HepG2 (cell line): ENCODE results near the gene ADAT3. TPM values are rescaled to one million over a fixed set of nuclear protein-coding genes. Genes with fewer than 3 reads are reported as not detected.

Experiments used
- AGO2 ChIP-seq: fragments of 200-400 bp; formaldehyde crosslinking; optimal IDR thresholded peaks from 2 replicates; pipeline ENCODE3; 2017; ENCODE audit warnings: mild to moderate bottlenecking, low read depth, low read length, moderate library complexity
- GATAD2A ChIP-seq: IDR thresholded peaks from 2 replicates; pipeline ENCODE4 v1.6.1; 2016
- HINFP ChIP-seq: sonication (generic); formaldehyde crosslinking; IDR thresholded peaks from 2 replicates; pipeline ENCODE4 v1.4.0; 2020; ENCODE audit warnings: low read depth, mild to moderate bottlenecking, missing genetic modification reagents
- HNF4A ChIP-seq: sonication (generic); formaldehyde crosslinking; IDR thresholded peaks from 2 replicates; pipeline ENCODE4 v1.4.0; 2020; ENCODE audit warnings: missing genetic modification reagents
- HNRNPLL ChIP-seq: fragments of 200-400 bp; formaldehyde crosslinking; IDR thresholded peaks from 2 replicates; pipeline ENCODE4 v1.6.1; 2017; ENCODE audit warnings: mild to moderate bottlenecking, low read depth, low read length; ENCODE audit not compliant: poor library complexity, severe bottlenecking
- KAT8 ChIP-seq: IDR thresholded peaks from 2 replicates; pipeline ENCODE4 v1.6.1; 2016; ENCODE audit warnings: missing genetic modification reagents, missing compliant biosample characterization
- KDM5B ChIP-seq: sonication (generic); formaldehyde crosslinking; IDR thresholded peaks from 2 replicates; pipeline ENCODE4 v1.4.0; 2020; ENCODE audit warnings: missing genetic modification reagents, mild to moderate bottlenecking, borderline replicate concordance
- SP2 ChIP-seq: sonication (generic); formaldehyde crosslinking; IDR thresholded peaks from 2 replicates; pipeline ENCODE4 v1.5.1; 2020; ENCODE audit warnings: mild to moderate bottlenecking, missing genetic modification reagents
- TARDBP ChIP-seq: sonication (generic); formaldehyde crosslinking; IDR thresholded peaks from 2 replicates; pipeline ENCODE4 v1.8.0; 2022; ENCODE audit warnings: mild to moderate bottlenecking, missing genetic modification reagents
- U2AF2 ChIP-seq: fragments of 200-400 bp; formaldehyde crosslinking; IDR thresholded peaks from 2 replicates; pipeline ENCODE4 v1.6.1; 2017; ENCODE audit warnings: low read depth, mild to moderate bottlenecking, low read length
- ZBTB8A ChIP-seq: sonication (generic); formaldehyde crosslinking; IDR thresholded peaks from 2 replicates; pipeline ENCODE4 v1.4.0; 2020; ENCODE audit warnings: mild to moderate bottlenecking, low read depth, missing genetic modification reagents, borderline replicate concordance
- ZEB1 ChIP-seq: IDR thresholded peaks from 2 replicates; pipeline ENCODE4 v1.6.1; 2012; ENCODE audit warnings: mild to moderate bottlenecking, low read depth, inconsistent platforms; ENCODE audit not compliant: insufficient replicate concordance
- ZNF10 ChIP-seq: sonication (generic); formaldehyde crosslinking; IDR thresholded peaks from 2 replicates; pipeline ENCODE4 v1.4.0; 2020; ENCODE audit warnings: mild to moderate bottlenecking, low read depth, missing genetic modification reagents, borderline replicate concordance
- ZNF224 ChIP-seq: sonication (generic); formaldehyde crosslinking; IDR thresholded peaks from 2 replicates; pipeline ENCODE4 v1.5.0; 2020; ENCODE audit warnings: mild to moderate bottlenecking, missing genetic modification reagents
- ZNF501 ChIP-seq: sonication (generic); formaldehyde crosslinking; IDR thresholded peaks from 2 replicates; pipeline ENCODE4 v1.5.1; 2020; ENCODE audit warnings: mild to moderate bottlenecking, moderate library complexity, missing genetic modification reagents
- ZNF670 ChIP-seq: sonication (generic); formaldehyde crosslinking; IDR thresholded peaks from 2 replicates; pipeline ENCODE4 v1.8.0; 2022; ENCODE audit warnings: mild to moderate bottlenecking, missing genetic modification reagents, borderline replicate concordance
- ZNF672 ChIP-seq: sonication (generic); formaldehyde crosslinking; IDR thresholded peaks from 2 replicates; pipeline ENCODE4 v1.8.1; 2022; ENCODE audit warnings: missing genetic modification reagents
- ZNF782 ChIP-seq: sonication (generic); formaldehyde crosslinking; IDR thresholded peaks from 2 replicates; pipeline ENCODE4 v1.4.0; 2020; ENCODE audit warnings: missing genetic modification reagents, mild to moderate bottlenecking, borderline replicate concordance
- ZSCAN29 ChIP-seq: sonication (generic); formaldehyde crosslinking; conservative IDR thresholded peaks from 2 replicates; pipeline ENCODE4 v1.4.0; 2020; ENCODE audit warnings: mild to moderate bottlenecking, missing genetic modification reagents
- polyA plus RNA-seq, 8 experiments: library from polyadenylated mRNA; depleted of rRNA in 3 of 8; stranded (reverse) in 7 of 8; unstranded in 1 of 8; fragments of >200 nt; fragmentation: Illumina TruSeq in 4 of 8; extraction: Trizol in 4 of 8; gene quantifications; 2 replicates each; pipeline versions ENCODE4 v1.2.1 to v1.2.3, GENCODE V29; 2011 to 2016; ENCODE audit warnings: low read depth in 4 of 8, missing spikeins in 1 of 8, mixed read lengths in 1 of 8; ENCODE audit not compliant: insufficient read depth in 1 of 8
- total RNA-seq, 5 experiments: library from RNA; depleted of rRNA; stranded (reverse); fragments of >200 nt; fragmentation: Illumina TruSeq; extraction: Trizol; gene quantifications; 2 replicates each; pipeline ENCODE4 v1.2.3, GENCODE V29; 2016; ENCODE audit warnings: low read depth in 1 of 5
- TF ChIP-seq, protein P1 (sequence below): sonication (generic); formaldehyde crosslinking; IDR thresholded peaks from 2 replicates; pipeline ENCODE4 v1.5.0; 2020; ENCODE audit warnings: missing genetic modification reagents
- TF ChIP-seq, protein P2 (sequence below): sonication (generic); formaldehyde crosslinking; conservative IDR thresholded peaks from 2 replicates; pipeline ENCODE4 v1.8.0; 2022; ENCODE audit warnings: missing genetic modification reagents
- TF ChIP-seq, protein P3 (sequence below): IDR thresholded peaks from 2 replicates; pipeline ENCODE4 v1.6.1; 2016; ENCODE audit warnings: mild to moderate bottlenecking, missing biosample characterization, missing genetic modification reagents
- TF ChIP-seq, protein P4 (sequence below): sonication (generic); formaldehyde crosslinking; IDR thresholded peaks from 2 replicates; pipeline ENCODE4 v1.4.0; 2020; ENCODE audit warnings: missing genetic modification reagents

Gene ADAT3
- total and polyA plus RNA-seq, 2 of the 13 experiments (the other 11 are each of a cell fraction or from before 2014, with no cell fraction given), result 0.95 to 3.5 TPM

- TF ChIP-seq, protein P1, sequence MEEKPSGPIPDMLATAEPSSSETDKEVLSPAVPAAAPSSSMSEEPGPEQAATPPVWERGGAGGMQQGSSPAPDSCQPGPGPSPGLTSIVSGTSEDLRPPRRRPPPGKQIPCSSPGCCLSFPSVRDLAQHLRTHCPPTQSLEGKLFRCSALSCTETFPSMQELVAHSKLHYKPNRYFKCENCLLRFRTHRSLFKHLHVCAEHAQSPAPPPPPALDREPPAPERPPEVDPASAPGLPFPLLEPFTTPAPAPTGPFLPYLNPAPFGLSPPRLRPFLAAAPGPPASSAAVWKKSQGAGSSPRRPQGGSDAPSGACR (CRISPR knock-in tag), result 0 out of 2 replicates have a peak, but pooled peaks have one; percentile 60
- no peak; the same call in 1 of the 2 replicates for TF ChIP-seq KAT8 (CRISPR knock-in tag)
- no peak for TF ChIP-seq ZNF670
- TF ChIP-seq AGO2, result peak; percentile 89
- TF ChIP-seq TARDBP (CRISPR knock-in tag), result peak; percentile 66
- no peak for TF ChIP-seq SP2 (CRISPR knock-in tag)
- no peak for TF ChIP-seq HNF4A (CRISPR knock-in tag)
- TF ChIP-seq ZNF224 (CRISPR knock-in tag), result 0 out of 2 replicates have a peak, but pooled peaks have one; percentile 61
- TF ChIP-seq ZNF672 (CRISPR knock-in tag), result peak; percentile 81; the same call in 1 of the 2 replicates
- TF ChIP-seq, protein P2, sequence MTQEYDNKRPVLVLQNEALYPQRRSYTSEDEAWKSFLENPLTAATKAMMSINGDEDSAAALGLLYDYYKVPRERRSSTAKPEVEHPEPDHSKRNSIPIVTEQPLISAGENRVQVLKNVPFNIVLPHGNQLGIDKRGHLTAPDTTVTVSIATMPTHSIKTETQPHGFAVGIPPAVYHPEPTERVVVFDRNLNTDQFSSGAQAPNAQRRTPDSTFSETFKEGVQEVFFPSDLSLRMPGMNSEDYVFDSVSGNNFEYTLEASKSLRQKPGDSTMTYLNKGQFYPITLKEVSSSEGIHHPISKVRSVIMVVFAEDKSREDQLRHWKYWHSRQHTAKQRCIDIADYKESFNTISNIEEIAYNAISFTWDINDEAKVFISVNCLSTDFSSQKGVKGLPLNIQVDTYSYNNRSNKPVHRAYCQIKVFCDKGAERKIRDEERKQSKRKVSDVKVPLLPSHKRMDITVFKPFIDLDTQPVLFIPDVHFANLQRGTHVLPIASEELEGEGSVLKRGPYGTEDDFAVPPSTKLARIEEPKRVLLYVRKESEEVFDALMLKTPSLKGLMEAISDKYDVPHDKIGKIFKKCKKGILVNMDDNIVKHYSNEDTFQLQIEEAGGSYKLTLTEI (CRISPR knock-in tag), result no peak
- TF ChIP-seq ZNF501 (CRISPR knock-in tag), result 0 out of 2 replicates have a peak, but pooled peaks have one; percentile 34
- TF ChIP-seq ZBTB8A (CRISPR knock-in tag), result no peak
- peak; percentile 6 for TF ChIP-seq ZEB1
- TF ChIP-seq, protein P3, sequence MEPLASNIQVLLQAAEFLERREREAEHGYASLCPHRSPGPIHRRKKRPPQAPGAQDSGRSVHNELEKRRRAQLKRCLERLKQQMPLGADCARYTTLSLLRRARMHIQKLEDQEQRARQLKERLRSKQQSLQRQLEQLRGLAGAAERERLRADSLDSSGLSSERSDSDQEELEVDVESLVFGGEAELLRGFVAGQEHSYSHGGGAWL, result peak; percentile 68; the same call in 1 of the 2 replicates
- no peak for TF ChIP-seq U2AF2
- TF ChIP-seq, protein P4, sequence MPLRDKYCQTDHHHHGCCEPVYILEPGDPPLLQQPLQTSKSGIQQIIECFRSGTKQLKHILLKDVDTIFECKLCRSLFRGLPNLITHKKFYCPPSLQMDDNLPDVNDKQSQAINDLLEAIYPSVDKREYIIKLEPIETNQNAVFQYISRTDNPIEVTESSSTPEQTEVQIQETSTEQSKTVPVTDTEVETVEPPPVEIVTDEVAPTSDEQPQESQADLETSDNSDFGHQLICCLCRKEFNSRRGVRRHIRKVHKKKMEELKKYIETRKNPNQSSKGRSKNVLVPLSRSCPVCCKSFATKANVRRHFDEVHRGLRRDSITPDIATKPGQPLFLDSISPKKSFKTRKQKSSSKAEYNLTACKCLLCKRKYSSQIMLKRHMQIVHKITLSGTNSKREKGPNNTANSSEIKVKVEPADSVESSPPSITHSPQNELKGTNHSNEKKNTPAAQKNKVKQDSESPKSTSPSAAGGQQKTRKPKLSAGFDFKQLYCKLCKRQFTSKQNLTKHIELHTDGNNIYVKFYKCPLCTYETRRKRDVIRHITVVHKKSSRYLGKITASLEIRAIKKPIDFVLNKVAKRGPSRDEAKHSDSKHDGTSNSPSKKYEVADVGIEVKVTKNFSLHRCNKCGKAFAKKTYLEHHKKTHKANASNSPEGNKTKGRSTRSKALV (CRISPR knock-in tag), result 0 out of 2 replicates have a peak, but pooled peaks have one; percentile 63
- TF ChIP-seq GATAD2A, result peak; percentile 50; the same call in 1 of the 2 replicates
- peak; percentile 18 for TF ChIP-seq HNRNPLL
- TF ChIP-seq ZSCAN29 (CRISPR knock-in tag), result 0 out of 2 replicates have a peak, but pooled peaks have one; percentile 20
- 0 out of 2 replicates have a peak, but pooled peaks have one; percentile 9 for TF ChIP-seq HINFP (CRISPR knock-in tag)
- TF ChIP-seq ZNF782 (CRISPR knock-in tag), result peak; percentile 85; the same call in 1 of the 2 replicates
- peak; percentile 19; the same call in 1 of the 2 replicates for TF ChIP-seq KDM5B (CRISPR knock-in tag)
- no peak for TF ChIP-seq ZNF10 (CRISPR knock-in tag)
These were observed 2.6 kb downstream of the ADAT3 start (continued) for GRCh38 chr19:1907563-1908363.
